ENCODE data around the gene ATE1.
A peak's percentile ranks its signal among the peaks of the same experiment; 100 is the strongest.

ATE1 gene

GRCh38 chr10:121965996-121966395 is 38.2 kb upstream of the ATE1 start:
- H3K27ac Mint-ChIP-seq, result no peak overlapping the region
- no peak overlapping the region for H3K4me3 Mint-ChIP-seq
- H3K9me3 Mint-ChIP-seq, result no peaks in the 10 kb centered on the region
- peaks cover 41% of the 10 kb centered on the region for H3K36me3 Mint-ChIP-seq (ENCODE audit: low read depth)
- no peaks in the 10 kb centered on the region for H3K27me3 Mint-ChIP-seq (ENCODE audit: low read depth)
- no peak for TF ChIP-seq CTCF (IDR thresholded peaks at IDR 0.05; ENCODE audit: unreplicated experiment in 3 of 3)
- H3K4me1 Mint-ChIP-seq, result no peaks in the 10 kb centered on the region

- no peaks in the 10 kb centered on the region for H3K27me3 Mint-ChIP-seq (ENCODE audit: low read depth)
- no peaks in the 10 kb centered on the region for H3K9me3 Mint-ChIP-seq
- no peak overlapping the region for H3K27ac Mint-ChIP-seq
- H3K36me3 Mint-ChIP-seq (ENCODE audit: low read depth), result peaks cover 50% of the 10 kb centered on the region
- TF ChIP-seq CTCF (IDR thresholded peaks at IDR 0.05; ENCODE audit: unreplicated experiment in 3 of 3), result no peak
- no peak overlapping the region for H3K4me3 Mint-ChIP-seq
- no peaks in the 10 kb centered on the region for H3K4me1 Mint-ChIP-seq
Observed at GRCh38 chr10:121961456-121961855, 33.6 kb upstream of the ATE1 start.

GRCh38 chr10:121959671-121960070 is 31.8 kb upstream of the ATE1 start:
- Mint-ChIP-seq H3K9me3 (no peaks in the 10 kb centered on the region), H3K4me1 (no peaks in the 10 kb centered on the region), H3K4me3 (no peak overlapping the region), H3K27me3 (ENCODE audit: low read depth) (no peaks in the 10 kb centered on the region), H3K27ac (no peak overlapping the region), H3K36me3 (ENCODE audit: low read depth) (peaks cover 52% of the 10 kb centered on the region)
- TF ChIP-seq CTCF (IDR thresholded peaks at IDR 0.05; ENCODE audit: unreplicated experiment in 3 of 3), result no peak

GRCh38 chr10:121956111-121957061 is 28.6 kb upstream of the ATE1 start:
- no peak overlapping the region for H3K27ac Mint-ChIP-seq
- H3K4me1 Mint-ChIP-seq, result no peaks in the 10 kb centered on the region
- no peaks in the 10 kb centered on the region for H3K9me3 Mint-ChIP-seq
- H3K27me3 Mint-ChIP-seq (ENCODE audit: low read depth), result no peaks in the 10 kb centered on the region
- H3K36me3 Mint-ChIP-seq (ENCODE audit: low read depth), result peaks cover 48% of the 10 kb centered on the region
- no peak overlapping the region for H3K4me3 Mint-ChIP-seq
- no peak for TF ChIP-seq CTCF (IDR thresholded peaks at IDR 0.05; ENCODE audit: unreplicated experiment in 3 of 3)

GRCh38 chr10:121952226-121952625 is 24.4 kb upstream of the ATE1 start:
- no peak overlapping the region for H3K4me3 Mint-ChIP-seq
- no peak overlapping the region for H3K27ac Mint-ChIP-seq
- no peaks in the 10 kb centered on the region for H3K27me3 Mint-ChIP-seq (ENCODE audit: low read depth)
- H3K36me3 Mint-ChIP-seq (ENCODE audit: low read depth), result peaks cover 43% of the 10 kb centered on the region
- TF ChIP-seq CTCF (IDR thresholded peaks at IDR 0.05; ENCODE audit: unreplicated experiment in 3 of 3), result no peak
- H3K9me3 Mint-ChIP-seq, result no peaks in the 10 kb centered on the region
- H3K4me1 Mint-ChIP-seq, result no peaks in the 10 kb centered on the region

- no peak for TF ChIP-seq CTCF (IDR thresholded peaks at IDR 0.05; ENCODE audit: unreplicated experiment in 3 of 3)
- Mint-ChIP-seq H3K27ac (peak overlapping the region in 1 of 3 experiments; percentile 4), H3K4me1 (no peaks in the 10 kb centered on the region), H3K4me3 (no peak overlapping the region), H3K9me3 (no peaks in the 10 kb centered on the region), H3K36me3 (ENCODE audit: low read depth) (peaks cover 23% of the 10 kb centered on the region), H3K27me3 (ENCODE audit: low read depth) (no peaks in the 10 kb centered on the region)
Observed at GRCh38 chr10:121949451-121949850, 21.6 kb upstream of the ATE1 start.
